HepG2 (cell line): ENCODE results near the gene FOXA1. TPM values are rescaled to one million over a fixed set of nuclear protein-coding genes. Genes with fewer than 3 reads are reported as not detected.

ENCODE experiments used
- ATF2 ChIP-seq: sonication (generic); formaldehyde crosslinking; IDR thresholded peaks from 2 replicates; pipeline ENCODE4 v1.4.0; 2020; ENCODE audit warnings: missing genetic modification reagents
- ATF7-NPFF ChIP-seq: sonication (generic); formaldehyde crosslinking; IDR thresholded peaks from 2 replicates; pipeline ENCODE4 v1.8.1; 2023; ENCODE audit warnings: mild to moderate bottlenecking, low read depth, missing genetic modification reagents, moderate library complexity
- CEBPG ChIP-seq: IDR thresholded peaks from 2 replicates; pipeline ENCODE4 v1.6.1; 2016
- EEA1 ChIP-seq: sonication (generic); formaldehyde crosslinking; IDR thresholded peaks from 2 replicates; pipeline ENCODE4 v1.5.1; 2020; ENCODE audit warnings: mild to moderate bottlenecking, missing genetic modification reagents, borderline replicate concordance
- ELF3 ChIP-seq: IDR thresholded peaks from 2 replicates; pipeline ENCODE4 v1.6.1; 2016; ENCODE audit warnings: missing genetic modification reagents, missing compliant biosample characterization
- FOSL2 ChIP-seq: sonication (generic); formaldehyde crosslinking; IDR thresholded peaks from 2 replicates; pipeline ENCODE4 v1.4.0; 2020; ENCODE audit warnings: missing genetic modification reagents
- GTF2F1 ChIP-seq: fragments of 150-350 bp; IDR thresholded peaks from 2 replicates; pipeline ENCODE4 v1.6.1; 2014; ENCODE audit warnings: low read length
- HNF1A ChIP-seq, 2 experiments: sonication (generic) in 1 of 2; formaldehyde crosslinking in 1 of 2; IDR thresholded peaks; 2 replicates each; pipeline versions ENCODE4 v1.4.0 to v1.6.1; 2016 to 2020; ENCODE audit warnings: borderline replicate concordance in 1 of 2, low read depth in 1 of 2, mild to moderate bottlenecking in 1 of 2, missing genetic modification reagents in 1 of 2
- ISX ChIP-seq: sonication (generic); formaldehyde crosslinking; conservative IDR thresholded peaks from 2 replicates; pipeline ENCODE4 v1.5.0; 2020; ENCODE audit warnings: missing genetic modification reagents
- JARID2 ChIP-seq: sonication (generic); formaldehyde crosslinking; IDR thresholded peaks from 2 replicates; pipeline ENCODE4 v1.8.1; 2023; ENCODE audit warnings: missing genetic modification reagents, inconsistent platforms; ENCODE audit not compliant: insufficient replicate concordance
- KDM6A ChIP-seq: IDR thresholded peaks from 2 replicates; pipeline ENCODE4 v1.6.1; 2016; ENCODE audit warnings: low read depth
- NONO ChIP-seq, 2 experiments: fragments of 450-650 bp in 1 of 2; sonication (generic) in 1 of 2; formaldehyde crosslinking in 1 of 2; IDR thresholded peaks in 1 of 2; conservative IDR thresholded peaks in 1 of 2; 2 replicates each; pipeline versions ENCODE4 v1.6.1 to v1.8.0; 2017 to 2022; ENCODE audit warnings: mild to moderate bottlenecking in 1 of 2, missing genetic modification reagents in 1 of 2, moderate library complexity in 1 of 2
- PAWR ChIP-seq: sonication (generic); formaldehyde crosslinking; IDR thresholded peaks from 2 replicates; pipeline ENCODE4 v1.4.0; 2020; ENCODE audit warnings: missing genetic modification reagents, mild to moderate bottlenecking, borderline replicate concordance
- RFX1 ChIP-seq: fragments of 450-650 bp; IDR thresholded peaks from 2 replicates; pipeline ENCODE4 v1.6.1; 2017
- SMAD1 ChIP-seq: sonication (generic); formaldehyde crosslinking; IDR thresholded peaks from 2 replicates; pipeline ENCODE4 v1.4.0; 2020; ENCODE audit warnings: missing genetic modification reagents, low read depth, mild to moderate bottlenecking, borderline replicate concordance
- TCF7 ChIP-seq: sonication (generic); IDR thresholded peaks from 2 replicates; pipeline ENCODE4 v1.6.1; 2016; ENCODE audit warnings: antibody characterized with exemption, low read depth
- TMF1 ChIP-seq: sonication (generic); formaldehyde crosslinking; IDR thresholded peaks from 2 replicates; pipeline ENCODE4 v1.8.1; 2022; ENCODE audit warnings: low read depth, missing genetic modification reagents
- U2AF1 ChIP-seq: fragments of 200-400 bp; formaldehyde crosslinking; optimal IDR thresholded peaks from 2 replicates; pipeline ENCODE3; 2017; ENCODE audit warnings: mild to moderate bottlenecking, low read depth, low read length
- ZC3H13 ChIP-seq: sonication (generic); formaldehyde crosslinking; IDR thresholded peaks from 2 replicates; pipeline ENCODE4 v1.8.1; 2023; ENCODE audit warnings: mild to moderate bottlenecking, missing genetic modification reagents, moderate library complexity
- ZNF10 ChIP-seq: sonication (generic); formaldehyde crosslinking; IDR thresholded peaks from 2 replicates; pipeline ENCODE4 v1.4.0; 2020; ENCODE audit warnings: mild to moderate bottlenecking, low read depth, missing genetic modification reagents, borderline replicate concordance
- ZNF337 ChIP-seq: sonication (generic); formaldehyde crosslinking; IDR thresholded peaks from 2 replicates; pipeline ENCODE4 v1.5.1; 2020; ENCODE audit warnings: missing genetic modification reagents, low read depth, mild to moderate bottlenecking, borderline replicate concordance
- ZNF674 ChIP-seq: sonication (generic); formaldehyde crosslinking; IDR thresholded peaks from 2 replicates; pipeline ENCODE4 v1.5.0; 2020; ENCODE audit warnings: low read depth, mild to moderate bottlenecking, missing genetic modification reagents
- ZNF709 ChIP-seq: sonication (generic); formaldehyde crosslinking; IDR thresholded peaks from 2 replicates; pipeline ENCODE4 v1.5.0; 2020; ENCODE audit warnings: mild to moderate bottlenecking, missing genetic modification reagents
- ZNF776 ChIP-seq: sonication (generic); formaldehyde crosslinking; IDR thresholded peaks from 2 replicates; pipeline ENCODE4 v1.4.0; 2020; ENCODE audit warnings: mild to moderate bottlenecking, missing genetic modification reagents
- ZNF781 ChIP-seq: sonication (generic); formaldehyde crosslinking; IDR thresholded peaks from 2 replicates; pipeline ENCODE4 v1.5.1; 2020; ENCODE audit warnings: borderline replicate concordance, mild to moderate bottlenecking, missing genetic modification reagents; ENCODE audit errors: not compliant biosample characterization
- polyA plus RNA-seq, 8 experiments: library from polyadenylated mRNA; depleted of rRNA in 3 of 8; stranded (reverse) in 7 of 8; unstranded in 1 of 8; fragments of >200 nt; fragmentation: Illumina TruSeq in 4 of 8; extraction: Trizol in 4 of 8; gene quantifications; 2 replicates each; pipeline versions ENCODE4 v1.2.1 to v1.2.3, GENCODE V29; 2011 to 2016; ENCODE audit warnings: low read depth in 4 of 8, missing spikeins in 1 of 8, mixed read lengths in 1 of 8; ENCODE audit not compliant: insufficient read depth in 1 of 8
- total RNA-seq, 5 experiments: library from RNA; depleted of rRNA; stranded (reverse); fragments of >200 nt; fragmentation: Illumina TruSeq; extraction: Trizol; gene quantifications; 2 replicates each; pipeline ENCODE4 v1.2.3, GENCODE V29; 2016; ENCODE audit warnings: low read depth in 1 of 5

The FOXA1 gene
- total and polyA plus RNA-seq, 2 of the 13 experiments (the other 11 are each of a cell fraction or from before 2014, with no cell fraction given) = 43.4 to 58.6 TPM

GRCh38 chr14:37585971-37586796, 8.9 kb downstream of the FOXA1 start (continued):
- TF ChIP-seq ATF2 (CRISPR knock-in tag) = peak; percentile 42
- TF ChIP-seq PAWR (CRISPR knock-in tag) = no peak
- TF ChIP-seq ZNF10 (CRISPR knock-in tag) = no peak
- TF ChIP-seq RFX1 = no peak
- TF ChIP-seq ELF3 (CRISPR knock-in tag) = peak; percentile 33; the same call in 1 of the 2 replicates
- no peak for TF ChIP-seq ZNF776 (CRISPR knock-in tag)
- no peak for TF ChIP-seq EEA1 (CRISPR knock-in tag)
- TF ChIP-seq CEBPG = peak; percentile 46; the same call in 1 of the 2 replicates
- no peak for TF ChIP-seq ZNF337
- TF ChIP-seq ZNF781 = no peak
- TF ChIP-seq SMAD1 (CRISPR knock-in tag) = no peak
- TF ChIP-seq NONO (IDR thresholded peaks at IDR 0.05) = no peak
- TF ChIP-seq NONO (CRISPR knock-in tag; conservative IDR thresholded peaks at IDR 0.05) = no peak
- TF ChIP-seq TMF1 (CRISPR knock-in tag) = no peak
- no peak for TF ChIP-seq JARID2 (CRISPR knock-in tag)
- TF ChIP-seq U2AF1 = no peak
- no peak for TF ChIP-seq ATF7-NPFF (CRISPR knock-in tag)
- TF ChIP-seq GTF2F1 = no peak
- TF ChIP-seq ZNF674 = no peak
- no peak for TF ChIP-seq FOSL2
- no peak for TF ChIP-seq ZC3H13 (CRISPR knock-in tag)
- 0 out of 2 replicates have a peak, but pooled peaks have one; percentile 14 for TF ChIP-seq TCF7
- no peak for TF ChIP-seq ISX
- no peak for TF ChIP-seq ZNF709
- peak; percentile 67; the same call in 1 of the 2 replicates for TF ChIP-seq KDM6A (CRISPR knock-in tag)
- TF ChIP-seq HNF1A (IDR thresholded peaks at IDR 0.05; ENCODE audit: low read depth) = no peak
- TF ChIP-seq HNF1A (CRISPR knock-in tag; IDR thresholded peaks at IDR 0.05; ENCODE audit: borderline replicate concordance) = no peak
